Neural cell (in vitro differentiated cells): Measurements from ENCODE around the gene HCN1. TPM values are rescaled to one million over a fixed set of nuclear protein-coding genes. Genes with fewer than 3 reads are reported as not detected.

ENCODE experiments used
- H2AFZ ChIP-seq: fragments of 200-600, 300-800 bp; sonication (generic), shearing (Covaris generic); 2 replicates; pipeline ENCODE4 v1.6.0; 2014; ENCODE audit warnings: low read depth, mild to moderate bottlenecking, antibody characterized with exemption, low read length, moderate library complexity
- H3F3A ChIP-seq: fragments of 200-600 bp; shearing (Covaris generic); 2 replicates; pipeline ENCODE4 v1.6.1; 2016; ENCODE audit warnings: mild to moderate bottlenecking, moderate library complexity, mixed read lengths, antibody characterized with exemption, low read length; ENCODE audit not compliant: insufficient read depth, poor library complexity, severe bottlenecking
- H3K27ac ChIP-seq: fragments of 200-600, 300-800 bp; sonication (generic), shearing (Covaris generic); 2 replicates; pipeline ENCODE4 v1.5.1; 2014; ENCODE audit warnings: mild to moderate bottlenecking, low read length, moderate library complexity
- H3K27me3 ChIP-seq: fragments of 300-800, 200-600 bp; sonication (generic), shearing (Covaris generic); 2 replicates; pipeline ENCODE4 v1.6.0; 2014; ENCODE audit warnings: mild to moderate bottlenecking, low read depth, low read length, moderate library complexity; ENCODE audit not compliant: insufficient read depth
- H3K36me3 ChIP-seq: fragments of 300-800, 200-600 bp; sonication (generic), shearing (Covaris generic); 2 replicates; pipeline ENCODE4 v1.5.1; 2014; ENCODE audit warnings: mild to moderate bottlenecking, antibody characterized with exemption, low read length, moderate library complexity; ENCODE audit not compliant: insufficient read depth
- H3K4me2 ChIP-seq: fragments of 300-800, 200-600 bp; sonication (generic), shearing (Covaris generic); 2 replicates; pipeline ENCODE4 v1.6.0; 2014; ENCODE audit warnings: mild to moderate bottlenecking, low read length
- H3K4me3 ChIP-seq: fragments of 300-800, 200-600 bp; sonication (generic), shearing (Covaris generic); 2 replicates; pipeline ENCODE4 v1.5.1; 2014; ENCODE audit warnings: mild to moderate bottlenecking, low read length, moderate library complexity
- H3K79me2 ChIP-seq: fragments of 200-600 bp; shearing (Covaris generic); replicated peaks from 2 replicates; pipeline ENCODE4 v1.6.0; 2014; ENCODE audit warnings: mild to moderate bottlenecking, low read length, moderate library complexity; ENCODE audit not compliant: insufficient read depth
- H3K9ac ChIP-seq: fragments of 300-800, 200-600 bp; sonication (generic), shearing (Covaris generic); 2 replicates; pipeline ENCODE4 v1.6.1; 2016; ENCODE audit warnings: mild to moderate bottlenecking, low read length, mixed read lengths
- H3K9me2 ChIP-seq: fragments of 200-600 bp; shearing (Covaris generic); 2 replicates; pipeline ENCODE4 v1.6.1; 2016; ENCODE audit warnings: mild to moderate bottlenecking, low read length, mixed read lengths; ENCODE audit not compliant: insufficient read depth
- H3K9me3 ChIP-seq: fragments of 200-600, 300-800 bp; sonication (generic), shearing (Covaris generic); 2 replicates; pipeline ENCODE4 v1.6.1; 2016; ENCODE audit warnings: mild to moderate bottlenecking, mixed run types, low read length, moderate library complexity, mixed read lengths
- H4K20me1 ChIP-seq: fragments of 200-600 bp; shearing (Covaris generic); 2 replicates; pipeline ENCODE4 v1.6.1; 2016; ENCODE audit warnings: mild to moderate bottlenecking, mixed run types; ENCODE audit not compliant: insufficient read depth
- EP300 ChIP-seq: fragments of 450-650 bp; conservative IDR thresholded peaks from 2 replicates; pipeline ENCODE4 v1.6.1; 2014; ENCODE audit warnings: antibody characterized with exemption, mild to moderate bottlenecking, moderate library complexity; ENCODE audit not compliant: poor library complexity, severe bottlenecking
- EZH2 ChIP-seq: fragments of 200-600, 300-800 bp; shearing (Covaris generic), sonication (generic); IDR thresholded peaks from 2 replicates; pipeline ENCODE4 v1.6.1; 2014; ENCODE audit warnings: antibody characterized with exemption, low read length, borderline replicate concordance, mild to moderate bottlenecking; ENCODE audit not compliant: insufficient read depth, poor library complexity, severe bottlenecking
- MXI1 ChIP-seq: fragments of 450-650 bp; conservative IDR thresholded peaks from 2 replicates; pipeline ENCODE4 v1.6.1; 2014; ENCODE audit warnings: antibody characterized with exemption, mild to moderate bottlenecking; ENCODE audit not compliant: poor library complexity, severe bottlenecking
- POLR2AphosphoS5 ChIP-seq: IDR thresholded peaks from 2 replicates; pipeline ENCODE4 v1.6.1; 2012
- RAD21 ChIP-seq: fragments of 450-650 bp; conservative IDR thresholded peaks from 2 replicates; pipeline ENCODE4 v1.6.1; 2014; ENCODE audit warnings: antibody characterized with exemption, mild to moderate bottlenecking, moderate library complexity
- REST ChIP-seq: IDR thresholded peaks from 2 replicates; pipeline ENCODE4 v1.6.1; 2012; ENCODE audit warnings: borderline replicate concordance
- SMC3 ChIP-seq: fragments of 450-650 bp; conservative IDR thresholded peaks from 2 replicates; pipeline ENCODE4 v1.6.1; 2014; ENCODE audit warnings: antibody characterized with exemption, mild to moderate bottlenecking, moderate library complexity; ENCODE audit not compliant: poor library complexity
- TAF1 ChIP-seq: IDR thresholded peaks from 2 replicates; pipeline ENCODE4 v1.6.1; 2012; ENCODE audit warnings: low read depth
- polyA plus RNA-seq: library from polyadenylated mRNA; depleted of rRNA; stranded (reverse); fragments of >200 nt; gene quantifications from 2 replicates; pipeline ENCODE4 v1.2.3, GENCODE V29; 2014
- TF ChIP-seq, protein P1 (sequence below): fragments of 450-650 bp; IDR thresholded peaks from 2 replicates; pipeline ENCODE4 v1.5.1; 2014; ENCODE audit warnings: antibody characterized with exemption, mild to moderate bottlenecking, moderate library complexity; ENCODE audit not compliant: poor library complexity, severe bottlenecking

The HCN1 gene
- polyA plus RNA-seq, 1 donor from 2014 or later: 1.4 TPM

GRCh38 chr5:45262061-45262590, 434.1 kb downstream of the HCN1 start:
- H3K4me2 ChIP-seq: no peak overlapping the region
- H3K36me3 ChIP-seq: no peaks in the 10 kb centered on the region
- no peaks in the 10 kb centered on the region for H3K27me3 ChIP-seq
- H4K20me1 ChIP-seq: no peaks in the 10 kb centered on the region
- H3F3A ChIP-seq: no peaks in the 10 kb centered on the region
- H3K27ac ChIP-seq: no peak overlapping the region
- H3K4me3 ChIP-seq: no peak overlapping the region
- H3K79me2 ChIP-seq: no peaks in the 10 kb centered on the region
- TF ChIP-seq REST: no peak
- TF ChIP-seq EZH2: no peak
- TF ChIP-seq RAD21: no peak
- no peak for TF ChIP-seq SMC3
- TF ChIP-seq POLR2AphosphoS5: no peak
- no peak for TF ChIP-seq EP300
- no peaks in the 10 kb centered on the region for H3K9me2 ChIP-seq
- no peak overlapping the region for H2AFZ ChIP-seq
- no peak overlapping the region for H3K9ac ChIP-seq
- no peaks in the 10 kb centered on the region for H3K9me3 ChIP-seq

- H3K79me2 ChIP-seq: no peaks in the 10 kb centered on the region
- H3K4me2 ChIP-seq: no peak overlapping the region
- H3F3A ChIP-seq: no peaks in the 10 kb centered on the region
- no peaks in the 10 kb centered on the region for H4K20me1 ChIP-seq
- no peak overlapping the region for H2AFZ ChIP-seq
- H3K27ac ChIP-seq: no peak overlapping the region
- TF ChIP-seq TAF1: no peak
- no peak for TF ChIP-seq POLR2AphosphoS5
- TF ChIP-seq REST: no peak
- no peak for TF ChIP-seq EP300
- TF ChIP-seq RAD21: no peak
- TF ChIP-seq SMC3: no peak
- no peak for TF ChIP-seq MXI1
- TF ChIP-seq, protein P1, sequence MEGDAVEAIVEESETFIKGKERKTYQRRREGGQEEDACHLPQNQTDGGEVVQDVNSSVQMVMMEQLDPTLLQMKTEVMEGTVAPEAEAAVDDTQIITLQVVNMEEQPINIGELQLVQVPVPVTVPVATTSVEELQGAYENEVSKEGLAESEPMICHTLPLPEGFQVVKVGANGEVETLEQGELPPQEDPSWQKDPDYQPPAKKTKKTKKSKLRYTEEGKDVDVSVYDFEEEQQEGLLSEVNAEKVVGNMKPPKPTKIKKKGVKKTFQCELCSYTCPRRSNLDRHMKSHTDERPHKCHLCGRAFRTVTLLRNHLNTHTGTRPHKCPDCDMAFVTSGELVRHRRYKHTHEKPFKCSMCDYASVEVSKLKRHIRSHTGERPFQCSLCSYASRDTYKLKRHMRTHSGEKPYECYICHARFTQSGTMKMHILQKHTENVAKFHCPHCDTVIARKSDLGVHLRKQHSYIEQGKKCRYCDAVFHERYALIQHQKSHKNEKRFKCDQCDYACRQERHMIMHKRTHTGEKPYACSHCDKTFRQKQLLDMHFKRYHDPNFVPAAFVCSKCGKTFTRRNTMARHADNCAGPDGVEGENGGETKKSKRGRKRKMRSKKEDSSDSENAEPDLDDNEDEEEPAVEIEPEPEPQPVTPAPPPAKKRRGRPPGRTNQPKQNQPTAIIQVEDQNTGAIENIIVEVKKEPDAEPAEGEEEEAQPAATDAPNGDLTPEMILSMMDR: no peak
- no peak for TF ChIP-seq EZH2
- no peak overlapping the region for H3K4me3 ChIP-seq
- H3K9me3 ChIP-seq: no peaks in the 10 kb centered on the region
- no peaks in the 10 kb centered on the region for H3K36me3 ChIP-seq
- H3K9ac ChIP-seq: no peak overlapping the region
- no peaks in the 10 kb centered on the region for H3K27me3 ChIP-seq
- H3K9me2 ChIP-seq: no peaks in the 10 kb centered on the region
These were observed 435.1 kb downstream of the HCN1 start for GRCh38 chr5:45261125-45261524.
